Neural cell (in vitro differentiated cells): ENCODE data around the gene MMAB. TPM values are rescaled to one million over a fixed set of nuclear protein-coding genes. Genes with fewer than 3 reads are reported as not detected.

Source experiments
- H2AFZ ChIP-seq: fragments of 200-600, 300-800 bp; sonication (generic), shearing (Covaris generic); 2 replicates; pipeline ENCODE4 v1.6.0; 2014; ENCODE audit warnings: low read depth, mild to moderate bottlenecking, antibody characterized with exemption, low read length, moderate library complexity
- H3F3A ChIP-seq: fragments of 200-600 bp; shearing (Covaris generic); 2 replicates; pipeline ENCODE4 v1.6.1; 2016; ENCODE audit warnings: mild to moderate bottlenecking, moderate library complexity, mixed read lengths, antibody characterized with exemption, low read length; ENCODE audit not compliant: insufficient read depth, poor library complexity, severe bottlenecking
- H3K27ac ChIP-seq: fragments of 200-600, 300-800 bp; sonication (generic), shearing (Covaris generic); 2 replicates; pipeline ENCODE4 v1.5.1; 2014; ENCODE audit warnings: mild to moderate bottlenecking, low read length, moderate library complexity
- H3K27me3 ChIP-seq: fragments of 300-800, 200-600 bp; sonication (generic), shearing (Covaris generic); 2 replicates; pipeline ENCODE4 v1.6.0; 2014; ENCODE audit warnings: mild to moderate bottlenecking, low read depth, low read length, moderate library complexity; ENCODE audit not compliant: insufficient read depth
- H3K36me3 ChIP-seq: fragments of 300-800, 200-600 bp; sonication (generic), shearing (Covaris generic); 2 replicates; pipeline ENCODE4 v1.5.1; 2014; ENCODE audit warnings: mild to moderate bottlenecking, antibody characterized with exemption, low read length, moderate library complexity; ENCODE audit not compliant: insufficient read depth
- H3K4me2 ChIP-seq: fragments of 300-800, 200-600 bp; sonication (generic), shearing (Covaris generic); 2 replicates; pipeline ENCODE4 v1.6.0; 2014; ENCODE audit warnings: mild to moderate bottlenecking, low read length
- H3K4me3 ChIP-seq: fragments of 300-800, 200-600 bp; sonication (generic), shearing (Covaris generic); 2 replicates; pipeline ENCODE4 v1.5.1; 2014; ENCODE audit warnings: mild to moderate bottlenecking, low read length, moderate library complexity
- H3K79me2 ChIP-seq: fragments of 200-600 bp; shearing (Covaris generic); replicated peaks from 2 replicates; pipeline ENCODE4 v1.6.0; 2014; ENCODE audit warnings: mild to moderate bottlenecking, low read length, moderate library complexity; ENCODE audit not compliant: insufficient read depth
- H3K9ac ChIP-seq: fragments of 300-800, 200-600 bp; sonication (generic), shearing (Covaris generic); 2 replicates; pipeline ENCODE4 v1.6.1; 2016; ENCODE audit warnings: mild to moderate bottlenecking, low read length, mixed read lengths
- H3K9me2 ChIP-seq: fragments of 200-600 bp; shearing (Covaris generic); 2 replicates; pipeline ENCODE4 v1.6.1; 2016; ENCODE audit warnings: mild to moderate bottlenecking, low read length, mixed read lengths; ENCODE audit not compliant: insufficient read depth
- H3K9me3 ChIP-seq: fragments of 200-600, 300-800 bp; sonication (generic), shearing (Covaris generic); 2 replicates; pipeline ENCODE4 v1.6.1; 2016; ENCODE audit warnings: mild to moderate bottlenecking, mixed run types, low read length, moderate library complexity, mixed read lengths
- H4K20me1 ChIP-seq: fragments of 200-600 bp; shearing (Covaris generic); 2 replicates; pipeline ENCODE4 v1.6.1; 2016; ENCODE audit warnings: mild to moderate bottlenecking, mixed run types; ENCODE audit not compliant: insufficient read depth
- CTCF ChIP-seq: fragments of 450-650 bp; IDR thresholded peaks from 2 replicates; pipeline ENCODE4 v1.5.1; 2014; ENCODE audit warnings: antibody characterized with exemption, mild to moderate bottlenecking, moderate library complexity; ENCODE audit not compliant: poor library complexity, severe bottlenecking
- EP300 ChIP-seq: fragments of 450-650 bp; conservative IDR thresholded peaks from 2 replicates; pipeline ENCODE4 v1.6.1; 2014; ENCODE audit warnings: antibody characterized with exemption, mild to moderate bottlenecking, moderate library complexity; ENCODE audit not compliant: poor library complexity, severe bottlenecking
- EZH2 ChIP-seq: fragments of 200-600, 300-800 bp; shearing (Covaris generic), sonication (generic); IDR thresholded peaks from 2 replicates; pipeline ENCODE4 v1.6.1; 2014; ENCODE audit warnings: antibody characterized with exemption, low read length, borderline replicate concordance, mild to moderate bottlenecking; ENCODE audit not compliant: insufficient read depth, poor library complexity, severe bottlenecking
- MXI1 ChIP-seq: fragments of 450-650 bp; conservative IDR thresholded peaks from 2 replicates; pipeline ENCODE4 v1.6.1; 2014; ENCODE audit warnings: antibody characterized with exemption, mild to moderate bottlenecking; ENCODE audit not compliant: poor library complexity, severe bottlenecking
- POLR2AphosphoS5 ChIP-seq: IDR thresholded peaks from 2 replicates; pipeline ENCODE4 v1.6.1; 2012
- RAD21 ChIP-seq: fragments of 450-650 bp; conservative IDR thresholded peaks from 2 replicates; pipeline ENCODE4 v1.6.1; 2014; ENCODE audit warnings: antibody characterized with exemption, mild to moderate bottlenecking, moderate library complexity
- REST ChIP-seq: IDR thresholded peaks from 2 replicates; pipeline ENCODE4 v1.6.1; 2012; ENCODE audit warnings: borderline replicate concordance
- SMC3 ChIP-seq: fragments of 450-650 bp; conservative IDR thresholded peaks from 2 replicates; pipeline ENCODE4 v1.6.1; 2014; ENCODE audit warnings: antibody characterized with exemption, mild to moderate bottlenecking, moderate library complexity; ENCODE audit not compliant: poor library complexity
- TAF1 ChIP-seq: IDR thresholded peaks from 2 replicates; pipeline ENCODE4 v1.6.1; 2012; ENCODE audit warnings: low read depth
- polyA plus RNA-seq: library from polyadenylated mRNA; depleted of rRNA; stranded (reverse); fragments of >200 nt; gene quantifications from 2 replicates; pipeline ENCODE4 v1.2.3, GENCODE V29; 2014

The MMAB gene
- polyA plus RNA-seq, 1 donor from 2014 or later = 52.6 TPM

GRCh38 chr12:109512608-109513007 is 60.7 kb downstream of the MMAB start:
- Histone ChIP-seq H3K4me3 (no peak overlapping the region), H3K79me2 (no peaks in the 10 kb centered on the region), H3K27ac (no peak overlapping the region), H3K36me3 (no peaks in the 10 kb centered on the region), H3K9me2 (no peaks in the 10 kb centered on the region), H3K4me2 (no peak overlapping the region), H4K20me1 (no peaks in the 10 kb centered on the region), H3K27me3 (no peaks in the 10 kb centered on the region), H3K9me3 (no peaks in the 10 kb centered on the region), H2AFZ (no peak overlapping the region), H3F3A (no peaks in the 10 kb centered on the region), H3K9ac (no peak overlapping the region)
- TF ChIP-seq EP300 = no peak
- TF ChIP-seq POLR2AphosphoS5 = no peak
- TF ChIP-seq EZH2 = no peak
- TF ChIP-seq RAD21 = no peak
- TF ChIP-seq MXI1 = no peak
- no peak for TF ChIP-seq SMC3
- TF ChIP-seq TAF1 = no peak
- TF ChIP-seq REST = no peak

GRCh38 chr12:109510196-109510595 is 63.1 kb downstream of the MMAB start:
- no peak overlapping the region for H3K4me3 ChIP-seq
- no peak overlapping the region for H3K4me2 ChIP-seq
- no peaks in the 10 kb centered on the region for H3K9me3 ChIP-seq
- H3K9me2 ChIP-seq = no peaks in the 10 kb centered on the region
- H4K20me1 ChIP-seq = no peaks in the 10 kb centered on the region
- no peaks in the 10 kb centered on the region for H3K27me3 ChIP-seq
- H3K9ac ChIP-seq = no peak overlapping the region
- TF ChIP-seq RAD21 = no peak
- TF ChIP-seq TAF1 = no peak
- TF ChIP-seq EZH2 = no peak
- TF ChIP-seq POLR2AphosphoS5 = no peak
- TF ChIP-seq MXI1 = no peak
- no peak for TF ChIP-seq REST
- TF ChIP-seq CTCF = no peak
- TF ChIP-seq EP300 = no peak
- no peak for TF ChIP-seq SMC3
- H3K79me2 ChIP-seq = no peaks in the 10 kb centered on the region
- no peaks in the 10 kb centered on the region for H3F3A ChIP-seq
- no peaks in the 10 kb centered on the region for H3K36me3 ChIP-seq
- H3K27ac ChIP-seq = no peak overlapping the region
- H2AFZ ChIP-seq = no peak overlapping the region
